ENCODE data around the gene SUN3.
"Not testable (repeated sequence)": the region's sequence is repeated elsewhere in the genome, so short reads cannot be mapped to it uniquely, and the experiment has no call there.

The SUN3 gene

DNA sequence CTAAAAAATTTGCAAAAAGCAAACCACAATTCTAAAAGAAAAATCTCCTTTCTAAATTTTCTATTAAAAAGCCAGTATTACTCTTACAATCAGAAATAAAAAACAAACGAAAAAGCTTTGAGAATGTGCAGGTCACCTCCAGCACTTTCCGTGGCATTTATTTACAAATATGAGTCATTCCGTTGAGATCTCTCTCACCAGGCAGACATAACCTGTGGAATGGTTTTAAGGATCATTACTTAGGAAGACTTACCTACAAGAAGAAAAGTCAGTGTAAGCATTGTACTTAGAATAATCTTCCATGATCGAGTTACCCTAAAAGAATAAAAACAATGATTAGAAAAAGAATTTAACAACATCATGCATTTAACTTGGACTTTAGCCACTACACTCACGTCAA, 3.3 kb downstream of the SUN3 start:
- DNase-seq (ENCODE audit: low read depth): no peak

DNA sequence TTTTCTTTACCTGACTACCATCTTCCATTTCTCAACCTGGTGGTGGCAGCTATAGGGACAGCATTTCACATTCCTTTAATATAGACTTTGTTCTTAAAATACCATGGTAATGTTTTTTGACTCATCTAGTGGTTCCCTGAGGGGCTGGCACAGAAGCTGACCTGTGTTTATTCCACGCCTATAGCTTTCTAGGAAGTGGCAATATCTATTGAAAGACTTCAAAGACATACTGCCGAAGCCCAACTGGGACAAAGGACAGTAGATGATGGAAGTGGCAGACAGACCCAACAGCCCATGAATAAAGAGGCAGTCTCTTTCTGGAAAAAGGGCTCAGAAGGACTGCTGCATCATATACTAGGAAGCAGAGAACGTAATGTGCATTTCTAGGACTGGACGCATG, 11.2 kb downstream of the SUN3 start:
- no peak for DNase-seq (ENCODE audit: low read depth)

DNA sequence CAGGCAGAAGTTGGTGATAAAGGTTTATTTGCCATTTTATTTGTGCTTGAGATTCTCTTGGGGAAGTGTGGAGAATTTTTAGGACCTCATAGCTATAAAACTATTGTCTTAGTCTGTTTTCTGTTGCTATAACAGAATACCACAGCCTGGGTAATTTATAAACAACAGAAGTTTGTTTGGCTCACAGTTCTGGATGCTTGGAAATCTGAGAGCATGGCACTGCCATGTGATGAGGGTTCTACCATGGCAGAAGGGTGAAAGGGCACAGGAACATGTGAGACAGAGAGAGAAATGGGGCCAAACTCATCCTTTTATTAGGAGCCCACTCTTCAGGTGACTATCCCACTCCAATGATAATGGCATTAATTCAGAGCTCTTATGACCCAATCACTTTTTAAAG, 12.3 kb downstream of the SUN3 start:
- DNase-seq (ENCODE audit: low read depth): no peak

DNA sequence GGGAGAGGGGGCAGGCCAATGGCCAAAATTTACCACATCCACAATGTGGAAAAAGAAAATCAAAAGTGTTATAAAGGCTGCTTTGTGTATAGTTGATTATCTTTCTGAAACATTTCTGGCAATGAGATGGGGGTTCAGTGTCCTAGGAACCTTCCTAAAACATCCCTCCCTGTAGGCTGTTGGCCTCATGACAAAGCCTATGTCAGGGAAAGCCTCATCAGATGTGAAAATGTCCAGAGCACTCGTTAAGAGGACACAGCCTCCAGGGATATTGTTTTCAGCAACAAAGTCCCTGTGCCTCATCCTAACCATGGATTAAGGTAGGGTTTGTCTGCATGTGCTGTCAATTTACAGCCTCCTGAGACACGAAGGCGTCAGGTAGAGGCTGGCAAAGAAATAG, 17.0 kb downstream of the SUN3 start:
- no peak for DNase-seq (ENCODE audit: low read depth)

DNA sequence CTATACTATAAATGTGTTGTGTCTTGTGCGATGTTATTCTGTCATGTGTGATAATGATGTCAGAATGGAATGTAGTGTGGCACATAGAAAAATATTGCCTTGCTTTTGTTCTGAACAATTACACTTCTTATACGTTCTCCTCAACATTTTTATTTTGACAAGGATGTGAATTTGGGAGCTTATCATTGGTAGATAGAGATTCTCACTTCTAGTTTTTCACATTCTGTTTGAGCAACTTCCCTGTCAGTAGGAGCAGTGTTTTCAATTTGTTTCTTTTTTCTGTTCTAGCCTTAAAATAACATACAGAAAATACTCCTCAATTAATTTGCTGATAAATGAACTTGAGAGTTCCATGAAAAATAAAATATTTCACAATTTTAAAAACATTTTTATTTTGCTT, 17.6 kb downstream of the SUN3 start:
- DNase-seq (ENCODE audit: low read depth): no peak

DNA sequence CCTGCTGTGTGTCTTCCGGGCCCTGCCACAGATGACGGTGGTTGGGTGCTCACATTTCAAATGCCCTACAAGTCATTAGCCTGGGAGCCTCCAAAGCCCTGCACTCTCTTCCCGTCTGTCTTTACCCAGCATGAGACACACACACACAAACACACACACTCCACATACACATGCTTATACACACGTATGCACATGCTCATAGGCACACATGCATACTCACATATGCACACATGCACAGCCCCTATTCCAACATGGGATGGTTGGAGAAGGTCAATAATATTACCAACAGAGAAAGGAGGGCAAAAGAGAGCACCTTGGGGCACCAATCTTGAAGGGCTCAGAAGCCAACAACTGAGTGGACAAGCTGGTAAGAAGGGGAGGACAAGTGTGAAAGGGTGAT, 19.0 kb downstream of the SUN3 start:
- no peak for DNase-seq (ENCODE audit: low read depth)

DNA sequence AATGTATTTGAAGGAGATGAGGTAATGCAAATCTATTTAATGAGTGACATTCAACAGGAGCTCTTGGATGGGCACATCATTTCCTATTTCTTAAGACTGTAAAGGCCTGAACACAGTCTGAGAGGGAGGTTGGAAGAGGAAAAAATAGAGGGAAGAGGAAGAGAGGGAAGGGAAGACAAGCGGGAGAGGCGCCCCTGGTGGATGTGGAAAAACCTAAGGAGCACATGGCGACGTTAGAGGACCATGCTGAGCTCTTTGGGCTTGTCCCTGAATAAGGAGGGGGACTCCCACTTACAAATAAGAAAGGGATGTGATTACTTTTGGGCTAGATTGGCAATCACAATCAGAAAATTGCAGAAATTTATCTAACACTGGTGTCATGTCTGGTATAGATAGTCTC, 19.6 kb downstream of the SUN3 start:
- no peak for DNase-seq (ENCODE audit: low read depth)

DNA sequence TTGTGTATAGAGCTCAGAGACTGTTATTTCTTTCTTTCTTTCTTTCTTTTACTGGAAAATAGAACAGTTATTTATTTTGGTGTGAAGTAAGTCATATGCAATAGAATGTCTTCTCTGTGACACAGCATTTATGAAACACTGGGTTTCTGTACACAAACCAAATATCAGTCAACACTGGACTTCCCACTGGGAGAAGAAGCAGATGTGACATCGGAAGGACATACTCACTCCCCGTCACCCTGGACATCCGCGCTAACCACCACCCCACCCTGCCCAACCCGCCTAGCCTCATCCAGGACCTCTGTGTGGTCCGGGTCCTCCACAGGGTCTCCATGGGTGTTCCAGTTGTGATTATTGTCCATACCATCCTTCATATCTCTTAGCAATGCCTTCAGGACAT, 22.0 kb downstream of the SUN3 start:
- no peak for DNase-seq (ENCODE audit: low read depth)

DNA sequence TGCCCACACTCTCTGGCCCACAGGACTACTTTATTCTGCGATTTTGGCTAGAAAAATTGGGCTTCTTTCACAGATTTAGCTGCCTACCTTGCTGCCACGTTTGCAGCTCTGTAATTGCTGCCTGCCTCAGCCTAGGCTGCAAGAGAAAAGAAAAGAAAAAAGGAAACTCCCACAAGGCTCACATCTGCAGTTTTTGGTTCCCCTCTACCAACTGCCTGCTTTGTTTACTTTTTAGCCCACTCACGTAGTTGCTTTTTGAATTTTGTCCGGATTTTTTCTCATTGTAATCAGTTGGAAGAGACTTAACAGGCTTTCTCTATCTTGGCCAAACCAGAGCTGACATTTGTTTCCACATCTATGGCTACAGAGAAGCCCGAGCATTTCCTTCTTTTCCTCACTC, 24.3 kb downstream of the SUN3 start:
- no peak for DNase-seq (ENCODE audit: low read depth)

DNA sequence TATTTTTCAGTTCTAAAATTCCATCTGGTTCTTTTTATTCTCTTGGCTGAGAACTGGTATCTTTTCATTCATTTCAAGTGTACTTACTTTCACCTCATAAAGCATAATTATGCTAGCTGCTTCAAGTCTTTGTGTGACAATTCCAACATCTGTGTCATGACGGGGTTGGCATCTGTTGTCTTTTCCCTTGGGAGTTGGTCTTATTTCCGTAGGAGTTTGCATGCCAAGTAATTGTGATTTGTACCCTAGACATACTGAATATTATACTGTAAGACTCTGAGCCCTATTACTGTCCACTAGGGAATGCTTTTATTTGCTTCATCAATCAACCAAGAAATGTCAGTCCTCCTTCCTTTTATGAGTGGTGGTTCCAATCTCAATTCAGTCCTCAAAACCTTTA, 24.9 kb downstream of the SUN3 start:
- no peak for DNase-seq (ENCODE audit: low read depth)

DNA sequence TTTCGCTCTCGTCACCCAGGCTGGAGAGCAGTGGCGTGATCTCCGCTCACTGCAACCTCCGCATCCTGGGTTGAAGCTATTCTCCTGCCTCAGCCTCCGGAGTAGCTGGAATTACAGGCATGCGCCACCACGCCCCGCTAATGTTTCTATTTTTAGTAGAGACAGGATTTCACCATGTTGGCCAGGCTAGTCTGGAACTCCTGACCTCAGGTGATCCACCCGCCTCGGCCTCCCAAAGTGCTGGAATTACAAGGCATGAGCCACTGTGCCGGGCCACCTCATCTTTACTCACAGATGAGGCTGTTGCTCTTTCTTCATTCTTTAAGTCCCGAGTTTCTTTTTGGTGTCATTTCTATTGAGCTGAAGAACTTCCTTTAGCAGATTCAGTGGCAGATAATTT, 28.7 kb downstream of the SUN3 start:
- DNase-seq (ENCODE audit: low read depth): not testable (repeated sequence)

DNA sequence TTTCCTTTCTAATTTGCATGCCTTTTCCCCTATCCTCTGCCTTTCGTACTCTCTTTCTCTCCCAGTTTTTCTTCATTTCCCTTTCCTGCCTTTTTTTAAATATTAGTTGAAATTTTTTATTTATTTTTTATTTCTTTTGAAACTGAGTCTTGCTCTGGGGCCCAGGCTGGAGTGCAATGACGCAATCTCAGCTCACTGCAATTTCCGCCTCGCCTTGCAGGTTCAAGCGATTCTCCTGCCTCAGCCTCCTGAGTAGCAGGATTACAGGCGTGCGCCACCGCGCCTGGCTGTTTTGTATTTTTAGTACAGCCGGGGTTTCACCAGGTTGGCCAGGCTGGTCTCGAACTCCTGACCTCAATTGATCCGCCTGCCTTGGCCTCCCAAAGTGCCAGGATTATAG, 29.5 kb downstream of the SUN3 start:
- no peak for DNase-seq (ENCODE audit: low read depth)

DNA sequence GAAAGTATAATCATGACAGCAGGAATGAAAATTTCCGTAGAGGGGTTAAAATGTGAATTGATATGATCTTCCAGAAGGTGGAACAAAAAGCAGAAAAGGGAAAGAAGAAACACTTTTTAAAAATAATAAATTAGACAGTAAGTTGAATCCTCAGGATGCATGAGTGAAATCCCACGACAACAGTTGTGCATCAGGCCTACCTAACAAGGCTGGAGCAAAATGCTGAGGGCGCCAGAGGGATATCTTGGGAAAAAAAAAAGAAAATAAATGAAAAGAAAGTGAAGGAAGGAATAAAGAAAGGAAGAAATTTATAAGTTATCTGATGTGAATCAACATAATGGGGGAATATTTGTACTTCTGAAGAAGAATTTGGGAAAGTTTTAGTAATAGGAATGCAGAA, 36.5 kb downstream of the SUN3 start:
- DNase-seq (ENCODE audit: low read depth): no peak

DNA sequence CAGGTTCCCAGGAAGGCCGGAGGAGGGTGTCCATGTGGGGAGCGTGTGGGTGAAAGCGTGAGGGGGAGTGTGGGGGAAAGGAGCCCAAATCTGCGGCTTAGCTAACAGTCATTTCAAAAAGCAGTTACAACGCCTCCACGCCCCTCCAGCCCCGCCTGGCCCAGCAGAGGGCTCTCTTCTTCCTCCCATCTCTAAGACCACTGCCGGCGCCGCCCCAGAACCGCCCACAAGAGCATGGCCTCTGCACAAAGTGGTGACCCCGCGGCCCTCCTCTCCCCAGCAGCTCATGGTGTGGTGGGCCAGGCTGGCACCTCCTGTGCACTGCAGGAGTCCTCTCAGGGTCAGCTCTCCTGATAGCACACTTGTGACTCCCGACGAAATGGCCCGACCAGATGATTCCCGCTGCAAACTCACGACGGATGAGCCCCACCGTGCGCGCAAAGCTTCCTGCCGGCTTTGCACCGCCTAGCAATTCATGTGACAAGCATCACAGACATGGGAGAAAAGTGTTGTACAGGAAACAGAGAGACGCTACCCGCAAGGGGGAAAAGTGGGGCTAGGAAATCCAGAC, 37.1 kb downstream of the SUN3 start:
- DNase-seq (ENCODE audit: low read depth): peak; percentile 61

DNA sequence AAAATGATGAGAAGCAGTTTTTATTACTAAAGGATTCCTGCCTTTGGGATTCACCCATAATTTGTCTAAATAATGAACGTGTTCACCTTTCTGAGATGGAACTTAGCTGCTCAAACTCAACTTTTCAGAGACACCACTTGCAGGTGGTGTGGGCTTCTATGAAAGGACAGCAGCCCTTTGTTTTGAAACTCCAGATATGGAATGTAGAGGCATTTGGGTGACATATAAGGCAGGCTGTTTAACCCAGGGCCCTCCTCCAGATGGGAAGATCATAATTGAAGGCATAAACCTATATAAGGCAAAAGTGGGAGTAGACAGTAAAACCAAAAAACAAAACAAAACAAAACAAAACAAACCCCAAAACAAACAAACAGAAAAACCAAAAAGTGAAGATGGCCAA, 37.6 kb downstream of the SUN3 start:
- DNase-seq (ENCODE audit: low read depth): no peak

DNA sequence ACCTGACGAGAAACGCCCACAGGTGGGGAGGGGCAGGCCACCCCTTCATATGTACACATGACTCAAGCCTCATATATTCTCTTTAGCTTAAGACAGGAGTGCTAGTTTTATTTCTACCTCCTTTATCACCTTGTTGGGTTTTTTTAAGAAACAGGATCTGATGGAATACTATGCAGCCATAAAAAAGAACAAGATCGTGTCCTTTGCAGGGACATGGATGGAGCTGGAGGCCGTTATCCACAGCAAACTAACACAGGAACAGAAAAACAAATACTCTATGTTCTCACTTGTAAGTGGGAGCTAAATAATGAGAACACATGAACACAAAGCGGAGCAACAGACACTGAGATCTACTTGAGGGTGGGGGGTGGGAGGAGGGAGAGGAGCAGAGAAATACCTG, 38.3 kb downstream of the SUN3 start:
- DNase-seq (ENCODE audit: low read depth): no peak

DNA sequence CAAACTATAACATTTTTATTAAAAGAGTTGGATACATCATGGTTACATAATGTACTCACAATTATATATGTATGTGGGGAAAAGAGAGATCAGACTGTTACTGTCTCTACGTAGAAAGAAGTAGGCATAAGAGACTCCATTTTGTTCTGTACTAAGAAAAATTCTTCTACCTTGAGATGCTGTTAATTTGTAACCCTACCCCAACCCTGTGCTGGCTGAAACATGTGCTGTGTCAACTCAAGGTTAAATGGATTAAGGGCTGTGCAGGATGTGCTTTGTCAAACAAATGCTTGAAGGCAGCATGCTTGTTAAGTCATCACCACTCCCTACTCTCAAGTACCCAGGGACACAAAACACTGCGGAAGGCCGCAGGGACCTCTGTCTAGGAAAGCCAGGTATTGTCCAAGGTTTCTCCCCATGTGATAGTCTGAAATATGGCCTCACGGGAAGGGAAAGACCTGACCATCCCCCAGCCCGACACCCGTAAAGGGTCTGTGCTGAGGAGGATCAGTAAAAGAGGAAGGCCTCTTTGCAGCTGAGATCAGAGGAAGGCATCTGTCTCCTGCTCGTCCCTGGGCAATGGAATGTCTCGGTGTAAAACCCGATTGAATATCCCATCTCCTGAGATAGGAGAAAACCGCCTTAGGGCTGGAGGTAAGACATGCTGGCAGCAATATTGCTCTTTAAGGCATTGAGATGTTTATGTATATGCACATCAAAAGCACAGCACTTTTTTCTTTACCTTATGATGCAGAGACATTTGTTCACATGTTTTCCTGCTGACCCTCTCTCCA, 39.1 kb downstream of the SUN3 start:
- DNase-seq (ENCODE audit: low read depth): not testable (repeated sequence)

DNA sequence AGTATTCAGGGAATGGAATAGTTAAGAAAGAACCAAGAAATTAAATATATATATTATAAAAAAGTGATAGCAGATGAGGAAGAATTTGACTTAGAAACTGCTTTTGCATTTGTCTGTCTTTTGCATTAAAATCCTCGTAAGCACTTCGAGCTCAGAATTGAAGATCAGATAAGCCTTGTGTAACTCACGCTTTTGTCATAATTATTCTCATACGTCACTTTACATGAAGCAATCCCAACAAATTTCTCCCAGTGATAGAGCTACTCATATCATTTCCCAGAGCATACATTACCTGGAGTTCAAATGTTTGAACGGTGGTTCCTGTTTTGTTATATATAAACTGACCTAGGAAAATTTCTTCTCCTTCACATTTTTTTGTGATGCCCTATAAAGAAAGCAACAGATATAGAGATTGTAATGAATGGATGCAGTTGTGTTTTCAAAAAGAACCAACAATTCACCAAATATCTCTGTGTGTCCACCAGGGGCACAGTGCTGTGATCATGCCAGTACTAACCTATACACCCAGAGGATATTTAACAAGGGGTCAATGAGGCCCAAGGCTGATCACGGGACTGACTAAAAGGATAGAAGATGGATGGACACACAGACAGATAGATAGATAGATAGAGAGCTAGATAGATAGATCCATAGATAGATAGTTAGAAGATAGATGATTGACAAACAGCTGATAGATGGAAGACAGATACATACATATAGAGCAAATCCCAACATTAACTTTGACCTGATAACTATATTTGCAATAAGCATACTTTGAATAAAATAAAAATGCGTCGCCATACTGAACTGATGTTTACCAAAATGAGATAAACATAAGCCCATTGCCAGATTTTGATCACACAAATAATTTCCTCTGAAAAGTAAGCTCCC, 40.2 kb downstream of the SUN3 start:
- DNase-seq (ENCODE audit: low read depth): no peak

DNA sequence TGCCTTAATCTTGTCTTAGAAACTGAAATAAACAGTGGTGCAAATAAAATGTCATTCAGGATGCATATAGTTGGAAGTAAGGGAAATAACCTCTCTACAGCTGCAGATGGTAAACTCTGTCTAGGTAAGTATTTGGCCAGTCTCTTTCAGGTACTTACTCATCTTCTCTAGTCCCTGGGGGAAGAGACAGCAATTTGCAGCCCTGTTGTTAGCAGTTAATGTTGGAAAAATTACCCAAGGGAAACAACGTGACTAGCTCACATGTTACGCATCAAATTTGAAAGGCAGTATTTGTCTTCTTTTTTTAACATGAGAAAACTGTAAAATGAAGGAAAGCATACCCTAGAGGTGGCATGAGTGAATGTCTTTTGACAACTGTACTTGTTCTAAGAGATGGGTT, 46.3 kb downstream of the SUN3 start:
- no peak for DNase-seq (ENCODE audit: low read depth)

DNA sequence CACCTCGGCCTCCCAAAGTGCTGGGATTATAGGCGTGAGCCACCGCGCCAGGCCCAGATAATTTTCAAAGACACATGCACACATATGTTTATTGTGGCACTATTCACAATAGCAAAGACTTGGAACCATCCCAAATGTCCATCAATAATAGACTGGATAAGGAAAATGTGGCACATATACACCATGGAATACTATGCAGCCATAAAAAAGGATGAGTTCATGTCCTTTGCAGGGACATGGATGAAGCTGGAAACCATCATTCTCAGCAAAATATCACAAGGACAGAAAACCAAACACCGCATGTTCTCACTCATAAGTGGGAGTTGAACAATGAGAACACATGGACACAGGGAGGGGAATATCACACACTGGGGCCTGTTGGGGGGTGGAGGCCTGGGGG, 48.3 kb downstream of the SUN3 start:
- DNase-seq (ENCODE audit: low read depth): not testable (repeated sequence)

DNA sequence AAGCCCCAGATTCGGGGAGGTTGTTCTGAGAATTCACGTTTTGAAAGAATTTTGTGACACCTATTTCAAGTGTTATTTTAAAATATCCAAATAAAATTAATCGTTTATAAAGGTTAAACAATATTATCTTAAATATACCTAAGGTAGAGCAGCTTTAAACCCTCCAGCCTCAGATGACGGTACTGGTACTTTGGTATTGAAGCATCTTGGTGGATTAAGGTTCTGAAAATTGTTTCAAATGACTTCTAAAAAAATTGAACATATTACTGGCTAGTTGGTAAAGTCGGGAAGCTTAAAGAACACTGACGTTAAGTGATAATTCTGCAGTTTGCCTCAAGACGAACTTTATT, 49.1 kb downstream of the SUN3 start:
- no peak for DNase-seq (ENCODE audit: low read depth)

DNA sequence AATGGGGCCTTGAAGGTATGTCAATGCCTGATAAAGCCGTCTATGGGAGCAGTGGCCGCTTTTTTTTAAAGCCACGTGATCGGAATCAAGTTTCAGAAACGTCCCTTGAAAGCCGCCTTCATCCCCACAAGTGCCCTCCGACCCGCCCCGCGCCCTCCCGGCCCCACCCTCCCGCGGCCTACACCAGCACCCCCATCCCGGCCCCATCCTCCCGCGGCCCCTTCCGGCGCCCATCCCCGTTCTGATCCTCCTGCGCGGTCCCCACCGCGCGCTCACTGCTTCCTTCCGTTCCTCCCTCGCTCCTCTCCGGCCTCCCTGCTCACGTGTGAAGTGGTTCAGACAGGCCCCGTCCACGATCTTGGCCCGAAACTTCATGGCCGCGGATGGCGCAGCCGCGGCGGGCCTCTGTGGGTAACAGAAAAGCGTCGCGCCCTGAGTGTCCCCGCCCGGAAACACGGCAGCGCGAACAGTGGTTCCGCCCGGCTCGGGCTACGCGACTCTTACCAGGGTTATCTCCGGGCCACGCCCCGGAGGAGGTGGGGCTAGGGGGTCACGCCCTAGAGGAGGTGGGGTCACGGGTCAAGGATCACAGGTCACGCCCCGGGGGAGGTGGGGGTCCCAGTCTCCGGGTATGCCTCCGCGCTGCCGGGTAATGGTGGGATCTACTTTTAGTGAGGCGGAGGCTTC, 49.6 kb downstream of the SUN3 start, which contains the start of gene HUS1:
HUS1 (minus strand) TSS at position 471 of the 687 bp plus-strand sequence; CDS start at position 375, 96 bp downstream.
- DNase-seq (ENCODE audit: low read depth): peak; percentile 88

DNA sequence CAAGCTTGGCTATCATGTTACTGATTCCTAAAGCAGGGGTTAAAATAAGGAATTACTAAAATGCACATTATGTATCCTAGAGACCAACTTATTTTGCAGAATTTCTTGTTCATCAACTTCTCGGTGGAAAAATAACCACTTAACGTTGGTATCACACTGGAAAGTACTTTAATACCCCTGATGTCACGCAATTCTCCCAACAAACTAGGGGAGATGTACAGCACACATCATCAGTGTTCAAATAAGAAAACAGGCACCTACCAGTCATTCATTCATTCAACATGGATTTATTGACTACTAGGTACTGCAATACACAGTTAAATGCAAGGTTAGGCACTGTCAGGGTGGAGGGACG, 50.1 kb downstream of the SUN3 start:
- DNase-seq (ENCODE audit: low read depth): no peak
